ENCODE results near the gene ACP7.

- TF ChIP-seq, protein P1, sequence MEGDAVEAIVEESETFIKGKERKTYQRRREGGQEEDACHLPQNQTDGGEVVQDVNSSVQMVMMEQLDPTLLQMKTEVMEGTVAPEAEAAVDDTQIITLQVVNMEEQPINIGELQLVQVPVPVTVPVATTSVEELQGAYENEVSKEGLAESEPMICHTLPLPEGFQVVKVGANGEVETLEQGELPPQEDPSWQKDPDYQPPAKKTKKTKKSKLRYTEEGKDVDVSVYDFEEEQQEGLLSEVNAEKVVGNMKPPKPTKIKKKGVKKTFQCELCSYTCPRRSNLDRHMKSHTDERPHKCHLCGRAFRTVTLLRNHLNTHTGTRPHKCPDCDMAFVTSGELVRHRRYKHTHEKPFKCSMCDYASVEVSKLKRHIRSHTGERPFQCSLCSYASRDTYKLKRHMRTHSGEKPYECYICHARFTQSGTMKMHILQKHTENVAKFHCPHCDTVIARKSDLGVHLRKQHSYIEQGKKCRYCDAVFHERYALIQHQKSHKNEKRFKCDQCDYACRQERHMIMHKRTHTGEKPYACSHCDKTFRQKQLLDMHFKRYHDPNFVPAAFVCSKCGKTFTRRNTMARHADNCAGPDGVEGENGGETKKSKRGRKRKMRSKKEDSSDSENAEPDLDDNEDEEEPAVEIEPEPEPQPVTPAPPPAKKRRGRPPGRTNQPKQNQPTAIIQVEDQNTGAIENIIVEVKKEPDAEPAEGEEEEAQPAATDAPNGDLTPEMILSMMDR (IDR thresholded peaks at IDR 0.05), result no peak
- TF ChIP-seq POLR2A (IDR thresholded peaks at IDR 0.05), result no peak
Measured at GRCh38 chr19:39132344-39132969, 48.3 kb downstream of the ACP7 start.
